CD14-positive monocyte (primary cell): Measurements from ENCODE around the gene C10orf105. TPM values are rescaled to one million over a fixed set of nuclear protein-coding genes. Genes with fewer than 3 reads are reported as not detected.

ENCODE experiments used
- DNase-seq, 3 donors: peaks; one replicate each; pipeline ENCODE4 v3.0.0-alpha.2; 2011 to 2022
- H2AFZ ChIP-seq: 2 replicates; pipeline ENCODE4 v1.6.0; 2012; ENCODE audit warnings: mild to moderate bottlenecking, low read depth, low read length, inconsistent platforms; ENCODE audit not compliant: insufficient read depth, poor library complexity, severe bottlenecking
- H3K27ac ChIP-seq, 2 donors: 1 replicate in 1 of 2; 2 replicates in 1 of 2; pipeline ENCODE4 v1.5.1; 2012 to 2013; ENCODE audit warnings: low read length in 2 of 2, control low read depth in 1 of 2, inconsistent platforms in 1 of 2, low read depth in 1 of 2, mild to moderate bottlenecking in 1 of 2
- H3K27me3 ChIP-seq, 2 donors: one replicate each; pipeline versions ENCODE4 v1.6.0 to v1.6.1; 2011 to 2013; ENCODE audit warnings: low read length in 2 of 2; ENCODE audit not compliant: control insufficient read depth in 2 of 2, insufficient read depth in 2 of 2
- H3K36me3 ChIP-seq, 2 donors: replicated peaks in 1 of 2; 1 replicate in 1 of 2; 2 replicates in 1 of 2; pipeline versions ENCODE4 v1.5.1 to v1.6.1; 2012 to 2013; ENCODE audit warnings: low read length in 2 of 2, control low read depth in 1 of 2, inconsistent platforms in 1 of 2, mild to moderate bottlenecking in 1 of 2; ENCODE audit not compliant: insufficient read depth in 2 of 2, control insufficient read depth in 1 of 2
- H3K4me1 ChIP-seq, 2 donors: 1 replicate in 1 of 2; 2 replicates in 1 of 2; pipeline versions ENCODE4 v1.5.1 to v1.6.1; 2012 to 2013; ENCODE audit warnings: low read length in 2 of 2, control low read depth in 1 of 2, inconsistent platforms in 1 of 2, mild to moderate bottlenecking in 1 of 2, moderate library complexity in 1 of 2; ENCODE audit not compliant: insufficient read depth in 2 of 2, control insufficient read depth in 1 of 2
- H3K4me2 ChIP-seq: replicated peaks from 2 replicates; pipeline ENCODE3; 2012; ENCODE audit warnings: low read length, moderate library complexity, mild to moderate bottlenecking; ENCODE audit not compliant: poor library complexity, severe bottlenecking; ENCODE audit errors: extremely low read depth
- H3K4me3 ChIP-seq, 3 experiments: fragments of 200-600 bp in 1 of 3; sonication (generic) in 1 of 3; replicated peaks in 1 of 3; 1 replicate in 2 of 3; 2 replicates in 1 of 3; pipeline ENCODE4 v1.5.1; 2011 to 2013; ENCODE audit warnings: low read length in 3 of 3, mild to moderate bottlenecking in 3 of 3, control low read depth in 2 of 3, low read depth in 2 of 3, inconsistent platforms in 1 of 3, moderate library complexity in 1 of 3
- H3K79me2 ChIP-seq: 2 replicates; pipeline ENCODE4 v1.6.0; 2012; ENCODE audit warnings: mild to moderate bottlenecking, control low read depth, inconsistent platforms, low read length, moderate library complexity; ENCODE audit not compliant: insufficient read depth
- H3K9ac ChIP-seq: 2 replicates; pipeline ENCODE4 v1.6.0; 2017; ENCODE audit warnings: low read length, mild to moderate bottlenecking; ENCODE audit not compliant: insufficient read depth, poor library complexity, severe bottlenecking
- H3K9me3 ChIP-seq, 2 donors: replicated peaks in 1 of 2; 1 replicate in 1 of 2; 2 replicates in 1 of 2; pipeline versions ENCODE4 v1.5.1 to v1.6.1; 2012 to 2013; ENCODE audit warnings: low read length in 2 of 2, control low read depth in 1 of 2; ENCODE audit not compliant: control insufficient read depth in 1 of 2, insufficient read depth in 1 of 2
- H4K20me1 ChIP-seq: 2 replicates; pipeline ENCODE4 v1.6.0; 2012; ENCODE audit warnings: mild to moderate bottlenecking, low read length, control low read depth, moderate library complexity; ENCODE audit not compliant: insufficient read depth
- H3K27ac Mint-ChIP-seq, 7 donors: one replicate each; pipeline ENCODE4 v1.8.0; 2020; ENCODE audit warnings: mild to moderate bottlenecking in 7 of 7, mixed read lengths in 7 of 7, moderate library complexity in 6 of 7, inconsistent platforms in 2 of 7
- H3K27me3 Mint-ChIP-seq, 3 donors: one replicate each; pipeline ENCODE4 v1.8.0; 2021 to 2022; ENCODE audit warnings: low read depth in 3 of 3, mild to moderate bottlenecking in 3 of 3, mixed read lengths in 3 of 3, moderate library complexity in 3 of 3, inconsistent platforms in 1 of 3
- H3K36me3 Mint-ChIP-seq, 2 donors: one replicate each; pipeline ENCODE4 v1.8.0; 2020; ENCODE audit warnings: mixed read lengths in 2 of 2, inconsistent platforms in 1 of 2, mild to moderate bottlenecking in 1 of 2
- H3K4me1 Mint-ChIP-seq: one replicate; pipeline ENCODE4 v1.8.0; 2020; ENCODE audit warnings: mild to moderate bottlenecking, mixed read lengths
- H3K4me3 Mint-ChIP-seq, 2 donors: one replicate each; pipeline ENCODE4 v1.8.0; 2020; ENCODE audit warnings: mild to moderate bottlenecking in 2 of 2, mixed read lengths in 2 of 2, moderate library complexity in 1 of 2
- H3K9me3 Mint-ChIP-seq, 7 donors: one replicate each; pipeline ENCODE4 v1.8.0; 2020 to 2022; ENCODE audit warnings: mixed read lengths in 7 of 7, mild to moderate bottlenecking in 6 of 7, moderate library complexity in 6 of 7, inconsistent platforms in 2 of 7
- WGBS: methylation state at CpG from one replicate; pipeline ENCODE4 v1.1.5; 2013; ENCODE audit warnings: missing lambda C conversion rate; ENCODE audit not compliant: insufficient coverage; 5-methylcytosine and 5-hydroxymethylcytosine counted together
- intact Hi-C, 2 donors: fragments of 100-400 bp; cut with micrococcal nuclease; formaldehyde crosslinking; loops; one replicate each; pipeline versions ENCODE4 v1.15.0 to v1.15.1; 2023
- polyA plus RNA-seq, 3 donors: library from polyadenylated mRNA; depleted of rRNA in 1 of 3; unstranded in 2 of 3; stranded (reverse) in 1 of 3; fragments of 300-500 nt in 2 of 3; fragments of >200 nt in 1 of 3; fragmentation: Illumina TruSeq in 2 of 3; gene quantifications; 1 replicate in 2 of 3; 2 replicates in 1 of 3; pipeline ENCODE4 v1.2.3, GENCODE V29; 2012 to 2021
- TF ChIP-seq, protein P1 (sequence below): fragments of 200-600 bp; IDR thresholded peaks from one replicate; pipeline ENCODE4 v1.8.0; 2022; ENCODE audit warnings: antibody characterized with exemption, mild to moderate bottlenecking

The C10orf105 gene
- polyA plus RNA-seq, 3 donors = 0.18 to 2.4 (median 0.48) TPM

DNA sequence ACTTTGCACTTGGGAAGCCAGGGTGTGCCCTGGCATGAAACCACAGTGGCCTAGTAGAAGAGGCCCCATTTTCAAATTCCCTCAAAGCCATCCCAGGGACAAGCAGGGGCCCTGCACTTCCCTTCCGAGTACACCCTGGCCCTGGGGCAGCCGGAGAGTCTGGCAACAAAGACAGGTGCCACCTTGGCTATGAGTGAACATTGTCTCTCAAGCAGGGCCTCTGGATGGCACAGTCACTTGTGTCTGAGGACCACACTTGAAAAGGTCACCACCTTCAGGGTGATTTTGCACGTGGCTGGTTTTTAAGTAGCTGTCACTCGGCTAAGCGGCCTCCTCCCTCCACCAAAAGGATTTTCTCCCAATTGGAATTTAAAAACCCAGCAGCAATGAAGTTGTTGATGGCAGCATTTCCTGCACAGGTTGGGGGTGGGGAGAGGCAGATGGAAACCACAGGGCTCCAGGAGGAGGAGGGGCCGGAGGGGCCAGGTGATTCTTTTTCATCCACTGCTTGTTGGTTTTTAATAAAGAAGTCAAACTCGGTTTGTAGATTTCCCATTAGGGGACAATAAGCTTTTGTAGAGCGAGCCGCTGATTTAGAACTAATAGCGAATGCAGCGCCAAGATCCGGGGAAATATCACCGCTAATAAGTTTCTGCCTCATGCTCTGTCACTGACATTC is 33.9 kb downstream of the C10orf105 start:
- no peak overlapping the region for H3K4me2 ChIP-seq
- no peaks in the 10 kb centered on the region for H3K36me3 ChIP-seq
- intact Hi-C loops = no loop called here
- Mint-ChIP-seq H3K4me1 (peaks cover 20% of the 10 kb centered on the region), H3K27ac (no peak overlapping the region), H3K4me3 (no peak overlapping the region), H3K9me3 (peaks cover 2 to 9% (median 5%) of the 10 kb centered on the region in 7 donors), H3K27me3 (peaks cover 3 to 13% (median 10%) of the 10 kb centered on the region in 3 donors), H3K36me3 (peaks cover 7 to 10% of the 10 kb centered on the region in 2 donors)
- no peaks in the 10 kb centered on the region for H3K79me2 ChIP-seq
- WGBS = 87% methylated on average over 10 of the region's 13 CpGs
- peaks cover 10 to 14% of the 10 kb centered on the region in 2 donors for H3K4me1 ChIP-seq
- H4K20me1 ChIP-seq = no peaks in the 10 kb centered on the region
- TF ChIP-seq, protein P1, sequence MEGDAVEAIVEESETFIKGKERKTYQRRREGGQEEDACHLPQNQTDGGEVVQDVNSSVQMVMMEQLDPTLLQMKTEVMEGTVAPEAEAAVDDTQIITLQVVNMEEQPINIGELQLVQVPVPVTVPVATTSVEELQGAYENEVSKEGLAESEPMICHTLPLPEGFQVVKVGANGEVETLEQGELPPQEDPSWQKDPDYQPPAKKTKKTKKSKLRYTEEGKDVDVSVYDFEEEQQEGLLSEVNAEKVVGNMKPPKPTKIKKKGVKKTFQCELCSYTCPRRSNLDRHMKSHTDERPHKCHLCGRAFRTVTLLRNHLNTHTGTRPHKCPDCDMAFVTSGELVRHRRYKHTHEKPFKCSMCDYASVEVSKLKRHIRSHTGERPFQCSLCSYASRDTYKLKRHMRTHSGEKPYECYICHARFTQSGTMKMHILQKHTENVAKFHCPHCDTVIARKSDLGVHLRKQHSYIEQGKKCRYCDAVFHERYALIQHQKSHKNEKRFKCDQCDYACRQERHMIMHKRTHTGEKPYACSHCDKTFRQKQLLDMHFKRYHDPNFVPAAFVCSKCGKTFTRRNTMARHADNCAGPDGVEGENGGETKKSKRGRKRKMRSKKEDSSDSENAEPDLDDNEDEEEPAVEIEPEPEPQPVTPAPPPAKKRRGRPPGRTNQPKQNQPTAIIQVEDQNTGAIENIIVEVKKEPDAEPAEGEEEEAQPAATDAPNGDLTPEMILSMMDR = no peak
- no peak overlapping the region for H3K27ac ChIP-seq
- H3K27me3 ChIP-seq = no peaks in the 10 kb centered on the region
- no peak overlapping the region for H2AFZ ChIP-seq
- DNase-seq = no peak
- peaks cover 0 to 8% of the 10 kb centered on the region in 2 donors for H3K9me3 ChIP-seq
- H3K9ac ChIP-seq = no peak overlapping the region
- H3K4me3 ChIP-seq = no peak overlapping the region

- Histone ChIP-seq H3K9me3 (peaks cover 0 to 8% of the 10 kb centered on the region in 2 donors), H3K9ac (no peak overlapping the region), H2AFZ (no peak overlapping the region), H3K36me3 (no peaks in the 10 kb centered on the region), H3K4me1 (peaks cover 6 to 7% of the 10 kb centered on the region in 2 donors), H3K4me2 (no peak overlapping the region), H3K79me2 (no peaks in the 10 kb centered on the region), H3K4me3 (no peak overlapping the region), H3K27ac (no peak overlapping the region), H3K27me3 (no peaks in the 10 kb centered on the region), H4K20me1 (no peaks in the 10 kb centered on the region)
- WGBS = 81% methylated on average over 6 of the region's 7 CpGs
- TF ChIP-seq, protein P1 = no peak
- Mint-ChIP-seq H3K4me3 (no peak overlapping the region), H3K4me1 (peaks cover 21% of the 10 kb centered on the region), H3K27ac (peak overlapping the region in 1 of 7 donors; percentile 61), H3K36me3 (peaks cover 7 to 17% of the 10 kb centered on the region in 2 donors), H3K27me3 (peaks cover 3 to 11% (median 10%) of the 10 kb centered on the region in 3 donors), H3K9me3 (peaks cover 2 to 11% (median 5%) of the 10 kb centered on the region in 7 donors)
- peak in 2 of 3 donors; percentile 19 to 43 for DNase-seq
- intact Hi-C loops = no loop called here
Measured at GRCh38 chr10:71684356-71685173, 35.0 kb downstream of the C10orf105 start.
